ENCODE measurements around the gene CLCN3.

Gene CLCN3

DNA sequence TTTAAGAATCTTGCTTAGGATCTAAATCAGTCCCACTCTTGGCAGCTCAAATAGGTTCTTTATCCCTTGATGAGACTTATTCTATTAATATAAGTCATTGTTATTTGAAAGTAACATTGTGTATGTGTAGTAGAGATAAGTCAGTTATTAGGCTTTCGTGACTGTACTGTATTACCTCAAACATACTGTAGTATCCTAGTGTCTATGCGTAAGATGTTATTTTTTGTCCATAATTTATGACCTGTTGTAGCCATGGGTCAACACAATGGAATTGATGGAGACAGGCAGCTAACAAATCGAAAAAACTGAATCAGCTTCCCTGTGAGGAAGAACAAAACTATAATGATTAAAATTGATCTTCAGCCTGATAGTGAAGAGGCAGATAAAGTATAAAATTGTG is 41.8 kb downstream of the CLCN3 start:
- TF ChIP-seq, protein P1, sequence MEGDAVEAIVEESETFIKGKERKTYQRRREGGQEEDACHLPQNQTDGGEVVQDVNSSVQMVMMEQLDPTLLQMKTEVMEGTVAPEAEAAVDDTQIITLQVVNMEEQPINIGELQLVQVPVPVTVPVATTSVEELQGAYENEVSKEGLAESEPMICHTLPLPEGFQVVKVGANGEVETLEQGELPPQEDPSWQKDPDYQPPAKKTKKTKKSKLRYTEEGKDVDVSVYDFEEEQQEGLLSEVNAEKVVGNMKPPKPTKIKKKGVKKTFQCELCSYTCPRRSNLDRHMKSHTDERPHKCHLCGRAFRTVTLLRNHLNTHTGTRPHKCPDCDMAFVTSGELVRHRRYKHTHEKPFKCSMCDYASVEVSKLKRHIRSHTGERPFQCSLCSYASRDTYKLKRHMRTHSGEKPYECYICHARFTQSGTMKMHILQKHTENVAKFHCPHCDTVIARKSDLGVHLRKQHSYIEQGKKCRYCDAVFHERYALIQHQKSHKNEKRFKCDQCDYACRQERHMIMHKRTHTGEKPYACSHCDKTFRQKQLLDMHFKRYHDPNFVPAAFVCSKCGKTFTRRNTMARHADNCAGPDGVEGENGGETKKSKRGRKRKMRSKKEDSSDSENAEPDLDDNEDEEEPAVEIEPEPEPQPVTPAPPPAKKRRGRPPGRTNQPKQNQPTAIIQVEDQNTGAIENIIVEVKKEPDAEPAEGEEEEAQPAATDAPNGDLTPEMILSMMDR (IDR thresholded peaks at IDR 0.05), result no peak
- no peak for DNase-seq
- peaks cover 0 to 26% (median 11%) of the 10 kb centered on the region in 4 donors for H3K4me1 ChIP-seq
- intact Hi-C loops (cut with DNase I; ENCODE audit: low total_unique reads), result no loop called here
- no peak overlapping the region for H3K27ac ChIP-seq
- H3K36me3 ChIP-seq, result no peaks in the 10 kb centered on the region
- H3K4me3 ChIP-seq, result no peak overlapping the region
- H3K27me3 ChIP-seq, result no peaks in the 10 kb centered on the region
- H3K9me3 ChIP-seq, result no peaks in the 10 kb centered on the region

DNA sequence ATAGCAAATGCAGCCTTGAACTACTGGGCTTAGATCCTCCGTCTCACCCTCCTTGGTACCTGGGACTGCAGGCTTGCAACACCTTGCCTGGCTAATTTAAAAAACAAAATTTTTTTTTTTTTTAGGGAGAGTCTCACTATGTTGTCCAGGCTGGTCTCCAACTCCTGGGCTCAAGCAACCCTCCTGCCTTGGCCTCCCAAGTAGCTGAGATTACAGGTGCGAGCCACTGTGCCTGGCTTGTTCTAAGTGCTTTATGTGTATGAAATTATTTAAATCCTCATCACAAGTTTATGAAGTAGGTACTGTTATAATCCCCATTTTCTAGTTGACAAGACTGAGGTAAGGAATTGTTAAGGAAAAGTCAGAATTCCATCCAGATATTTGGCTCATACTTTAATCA is 43.0 kb downstream of the CLCN3 start:
- DNase-seq, result no peak
- Histone ChIP-seq H3K27me3 (no peaks in the 10 kb centered on the region), H3K4me1 (peaks cover 0 to 26% (median 11%) of the 10 kb centered on the region in 4 donors), H3K27ac (no peak overlapping the region), H3K9me3 (no peaks in the 10 kb centered on the region), H3K36me3 (no peaks in the 10 kb centered on the region), H3K4me3 (no peak overlapping the region)
- TF ChIP-seq, protein P1 (IDR thresholded peaks at IDR 0.05), result no peak
- intact Hi-C loops (cut with DNase I; ENCODE audit: low total_unique reads), result no loop called here

DNA sequence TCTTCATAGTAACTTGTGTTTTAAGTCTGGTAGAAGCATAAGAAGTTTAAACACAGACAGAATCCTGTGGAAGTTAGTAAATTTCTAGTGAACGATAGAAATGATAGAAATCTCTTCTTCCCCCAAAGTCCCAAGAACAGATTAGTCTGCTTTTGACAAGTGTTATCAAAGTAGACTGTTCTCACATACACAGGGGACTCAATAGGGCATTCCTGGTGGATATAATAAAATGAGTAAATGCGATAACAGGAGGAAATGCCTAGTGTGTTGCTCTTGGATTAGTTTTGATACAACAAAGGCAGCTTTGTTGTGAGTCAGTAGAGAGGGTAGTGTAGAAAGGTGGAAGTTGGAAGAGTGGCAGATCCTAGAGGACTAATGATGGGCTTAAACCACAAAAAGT is 43.5 kb downstream of the CLCN3 start:
- intact Hi-C loops (cut with DNase I; ENCODE audit: low total_unique reads), result no loop called here
- H3K4me1 ChIP-seq, result peaks cover 0 to 26% (median 11%) of the 10 kb centered on the region in 4 donors

DNA sequence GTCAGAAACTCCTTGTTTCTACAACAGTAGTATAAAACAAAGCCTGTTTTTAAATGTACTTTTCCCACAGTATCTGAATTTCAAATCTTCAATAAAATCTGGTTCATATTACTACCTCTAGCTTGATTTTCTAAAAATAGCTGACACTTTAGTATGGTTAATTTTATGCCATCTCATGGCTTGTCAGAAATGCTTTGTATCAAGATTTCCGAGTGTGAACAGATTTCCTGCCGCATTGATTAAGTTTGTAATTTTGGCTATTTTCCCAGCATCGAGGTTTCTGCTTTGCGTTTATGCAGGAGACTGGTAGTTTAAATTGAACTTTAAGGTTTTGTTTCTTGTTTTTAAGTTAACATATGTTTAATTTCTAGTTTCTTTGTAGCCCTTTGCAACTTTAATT is 44.2 kb downstream of the CLCN3 start:
- Histone ChIP-seq H3K27ac (no peak overlapping the region), H3K36me3 (no peaks in the 10 kb centered on the region), H3K4me1 (peaks cover 0 to 22% (median 11%) of the 10 kb centered on the region in 4 donors), H3K4me3 (no peak overlapping the region), H3K9me3 (no peaks in the 10 kb centered on the region), H3K27me3 (no peaks in the 10 kb centered on the region)
- TF ChIP-seq, protein P1 (IDR thresholded peaks at IDR 0.05), result no peak
- intact Hi-C loops (cut with DNase I; ENCODE audit: low total_unique reads), result no loop called here
- DNase-seq, result no peak

More for the DNA sequence above, 43.5 kb downstream of the CLCN3 start:
- TF ChIP-seq, protein P1 (IDR thresholded peaks at IDR 0.05), result no peak
- Histone ChIP-seq H3K27me3 (no peaks in the 10 kb centered on the region), H3K27ac (no peak overlapping the region), H3K36me3 (no peaks in the 10 kb centered on the region), H3K9me3 (no peaks in the 10 kb centered on the region), H3K4me3 (no peak overlapping the region)
- no peak for DNase-seq

DNA sequence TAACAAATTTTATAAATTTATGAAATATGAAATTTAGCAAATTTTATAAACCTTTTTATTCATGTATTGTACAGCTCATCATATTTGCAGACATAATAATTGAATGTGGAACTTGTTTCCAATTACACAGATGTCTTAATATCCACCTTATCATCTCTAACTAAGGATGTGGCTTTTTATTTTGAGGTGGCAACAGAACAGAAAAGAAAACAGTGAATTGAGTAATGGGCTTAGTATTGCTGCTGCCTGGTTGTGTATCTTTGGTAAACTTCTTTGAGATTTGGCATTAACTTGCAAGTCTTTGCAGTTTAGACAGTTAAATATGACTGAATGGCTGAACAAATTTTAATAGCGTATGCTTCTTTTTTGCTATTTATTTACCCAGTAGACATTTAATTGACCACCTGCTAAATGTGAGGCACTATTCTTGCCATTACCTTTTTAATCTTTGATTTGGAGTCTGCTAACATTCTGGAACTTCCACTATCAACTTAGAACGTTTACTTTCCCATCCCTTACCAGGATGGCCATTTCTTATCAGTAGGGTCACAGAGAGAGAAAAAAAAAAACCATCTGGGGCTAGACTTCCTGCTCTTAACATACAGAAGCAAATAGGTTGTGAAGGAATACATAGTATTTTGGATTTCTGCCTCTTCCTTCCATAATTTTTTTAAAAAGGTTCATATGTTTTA is 44.8 kb downstream of the CLCN3 start:
- intact Hi-C loops (cut with DNase I; ENCODE audit: low total_unique reads), result no loop called here
- TF ChIP-seq, protein P1 (IDR thresholded peaks at IDR 0.05), result no peak
- no peaks in the 10 kb centered on the region for H3K27me3 ChIP-seq
- no peaks in the 10 kb centered on the region for H3K36me3 ChIP-seq
- H3K4me3 ChIP-seq, result no peak overlapping the region
- H3K4me1 ChIP-seq, result peaks cover 0 to 20% (median 11%) of the 10 kb centered on the region in 4 donors
- no peak overlapping the region for H3K27ac ChIP-seq
- H3K9me3 ChIP-seq, result no peaks in the 10 kb centered on the region
- DNase-seq, result no peak

All from tibial artery (tissue), 4 donors.